Testis (tissue), 2 donors: ENCODE data around the gene EFEMP1.
"Not testable (repeated sequence)": the region's sequence is repeated elsewhere in the genome, so short reads cannot be mapped to it uniquely, and the experiment has no call there.

ENCODE experiments used
- CTCF ChIP-seq, 3 experiments: fragments of 450-650 bp in 2 of 3; fragments of 200-600 bp in 1 of 3; sonication (generic) in 1 of 3; IDR thresholded peaks; one replicate each; pipeline ENCODE4 v1.5.1; 2016 to 2019; ENCODE audit warnings: antibody characterized with exemption in 3 of 3, mild to moderate bottlenecking in 2 of 3, moderate library complexity in 1 of 3
- POLR2A ChIP-seq: fragments of 450-650 bp; IDR thresholded peaks from one replicate; pipeline ENCODE4 v1.6.1; 2017; ENCODE audit warnings: antibody characterized with exemption, mild to moderate bottlenecking, moderate library complexity

- TF ChIP-seq POLR2A; CTCF (IDR thresholded peaks at IDR 0.05): not testable (repeated sequence)
Measured at GRCh38 chr2:55827428-55827827, 96.2 kb downstream of the EFEMP1 start.
